Fibroblast of lung (primary cell): ENCODE measurements around the gene VPS72. TPM values are rescaled to one million over a fixed set of nuclear protein-coding genes. Genes with fewer than 3 reads are reported as not detected.

Experiments used
- DNase-seq, 2 donors: peaks; one replicate each; pipeline versions ENCODE4 v3.0.0 to v3.0.0-alpha.2; 2010; ENCODE audit warnings: low read depth in 2 of 2
- H2AFZ ChIP-seq: 2 replicates; pipeline ENCODE4 v1.5.1; 2012; ENCODE audit warnings: low read length, control low read depth, inconsistent platforms
- H3K27ac ChIP-seq: 2 replicates; pipeline ENCODE4 v1.5.1; 2011; ENCODE audit warnings: low read length, control low read depth; ENCODE audit not compliant: insufficient read depth
- H3K27me3 ChIP-seq: 2 replicates; pipeline ENCODE4 v1.5.1; 2011; ENCODE audit warnings: mild to moderate bottlenecking, low read length; ENCODE audit not compliant: control insufficient read depth, insufficient read depth
- H3K36me3 ChIP-seq: 2 replicates; pipeline ENCODE4 v1.5.1; 2011; ENCODE audit warnings: low read length; ENCODE audit not compliant: control insufficient read depth, insufficient read depth
- H3K4me1 ChIP-seq: 2 replicates; pipeline ENCODE4 v1.5.1; 2011; ENCODE audit warnings: low read length; ENCODE audit not compliant: control insufficient read depth, insufficient read depth; ENCODE audit errors: extremely low read depth
- H3K4me2 ChIP-seq: 2 replicates; pipeline ENCODE4 v1.5.1; 2011; ENCODE audit warnings: low read length, control low read depth; ENCODE audit not compliant: insufficient read depth; ENCODE audit errors: extremely low read depth
- H3K4me3 ChIP-seq, 4 experiments: fragments of 200-600 bp in 1 of 4; sonication (generic) in 1 of 4; replicated peaks in 1 of 4; 2 replicates each; pipeline ENCODE4 v1.5.1; 2011 to 2016; ENCODE audit warnings: low read length in 4 of 4, low read depth in 3 of 4, mild to moderate bottlenecking in 3 of 4, control low read depth in 2 of 4, inconsistent platforms in 1 of 4, mixed read lengths in 1 of 4; ENCODE audit not compliant: insufficient read depth in 1 of 4; ENCODE audit errors: control extremely low read depth in 1 of 4
- H3K79me2 ChIP-seq: 2 replicates; pipeline ENCODE4 v1.5.1; 2012; ENCODE audit warnings: mild to moderate bottlenecking, low read length, inconsistent platforms; ENCODE audit not compliant: control insufficient read depth, insufficient read depth
- H3K9ac ChIP-seq: 2 replicates; pipeline ENCODE4 v1.5.1; 2011; ENCODE audit warnings: mild to moderate bottlenecking, low read length, control low read depth; ENCODE audit not compliant: insufficient read depth
- H3K9me3 ChIP-seq: 2 replicates; pipeline ENCODE4 v1.5.1; 2012; ENCODE audit warnings: low read depth, low read length; ENCODE audit not compliant: control insufficient read depth, insufficient read depth
- H4K20me1 ChIP-seq: 2 replicates; pipeline ENCODE4 v1.5.1; 2011; ENCODE audit warnings: low read length; ENCODE audit not compliant: control insufficient read depth, insufficient read depth; ENCODE audit errors: extremely low read depth
- CTCF ChIP-seq, 2 donors: IDR thresholded peaks in 1 of 2; conservative IDR thresholded peaks in 1 of 2; 1 replicate in 1 of 2; 2 replicates in 1 of 2; pipeline ENCODE4 v1.5.1; 2011 to 2012; ENCODE audit warnings: low read length in 2 of 2, control low read depth in 1 of 2, inconsistent platforms in 1 of 2, low read depth in 1 of 2, mild to moderate bottlenecking in 1 of 2
- EZH2 ChIP-seq: IDR thresholded peaks from 2 replicates; pipeline ENCODE4 v1.5.1; 2012; ENCODE audit warnings: low read length, control low read depth, mild to moderate bottlenecking; ENCODE audit errors: missing control alignments
- polyA plus RNA-seq, 2 donors: library from polyadenylated mRNA; depleted of rRNA in 1 of 2; stranded (reverse) in 1 of 2; unstranded in 1 of 2; fragments of >200 nt; gene quantifications; 2 replicates each; pipeline ENCODE4 v1.2.1, GENCODE V29; 2011 to 2012; ENCODE audit warnings: missing spikeins in 1 of 2
- total RNA-seq: library from RNA; depleted of rRNA; stranded (reverse); fragments of >200 nt; gene quantifications from 2 replicates; pipeline ENCODE4 v1.2.1, GENCODE V29; 2014

VPS72 gene
- total and polyA plus RNA-seq, 2 donors (not counting 1 experiment from before 2014, with no cell fraction given): 42.9 to 43.8 TPM

GRCh38 chr1:151134991-151135390 lies 55.0 kb downstream of the VPS72 start:
- no peaks in the 10 kb centered on the region for H3K36me3 ChIP-seq
- TF ChIP-seq EZH2 (no peak), CTCF (conservative IDR thresholded peaks at IDR 0.05 in 1 of 2, IDR thresholded peaks at IDR 0.05 in 1 of 2; ENCODE audit: low read depth in 1 of 2, low read length in 2 of 2) (no peak)
- H3K4me1 ChIP-seq: peaks cover 6% of the 10 kb centered on the region
- no peak overlapping the region for H3K9ac ChIP-seq
- no peaks in the 10 kb centered on the region for H4K20me1 ChIP-seq
- no peak overlapping the region for H2AFZ ChIP-seq
- no peaks in the 10 kb centered on the region for H3K9me3 ChIP-seq
- no peak overlapping the region for H3K4me3 ChIP-seq
- no peak overlapping the region for H3K27ac ChIP-seq
- H3K79me2 ChIP-seq: no peaks in the 10 kb centered on the region
- no peaks in the 10 kb centered on the region for H3K27me3 ChIP-seq
- no peak for DNase-seq
- no peak overlapping the region for H3K4me2 ChIP-seq

GRCh38 chr1:151134396-151134795 lies 55.6 kb downstream of the VPS72 start:
- Histone ChIP-seq H4K20me1 (no peaks in the 10 kb centered on the region), H3K4me1 (peaks cover 6% of the 10 kb centered on the region), H3K27ac (no peak overlapping the region), H3K4me2 (no peak overlapping the region), H3K9ac (no peak overlapping the region), H3K36me3 (no peaks in the 10 kb centered on the region), H3K9me3 (no peaks in the 10 kb centered on the region), H3K79me2 (no peaks in the 10 kb centered on the region), H3K4me3 (no peak overlapping the region), H3K27me3 (no peaks in the 10 kb centered on the region), H2AFZ (no peak overlapping the region)
- TF ChIP-seq CTCF (conservative IDR thresholded peaks at IDR 0.05 in 1 of 2, IDR thresholded peaks at IDR 0.05 in 1 of 2; ENCODE audit: low read depth in 1 of 2, low read length in 2 of 2): no peak
- TF ChIP-seq EZH2: no peak
- DNase-seq: no peak

- H2AFZ ChIP-seq: no peak overlapping the region
- no peaks in the 10 kb centered on the region for H4K20me1 ChIP-seq
- H3K4me1 ChIP-seq: peaks cover 6% of the 10 kb centered on the region
- no peak overlapping the region for H3K4me2 ChIP-seq
- no peak for DNase-seq
- no peak overlapping the region for H3K4me3 ChIP-seq
- H3K79me2 ChIP-seq: no peaks in the 10 kb centered on the region
- no peaks in the 10 kb centered on the region for H3K27me3 ChIP-seq
- no peak overlapping the region for H3K27ac ChIP-seq
- TF ChIP-seq EZH2 (no peak), CTCF (conservative IDR thresholded peaks at IDR 0.05 in 1 of 2, IDR thresholded peaks at IDR 0.05 in 1 of 2; ENCODE audit: low read depth in 1 of 2, low read length in 2 of 2) (no peak)
- H3K9me3 ChIP-seq: no peaks in the 10 kb centered on the region
- no peak overlapping the region for H3K9ac ChIP-seq
- no peaks in the 10 kb centered on the region for H3K36me3 ChIP-seq
Observed at GRCh38 chr1:151133018-151133806, 56.8 kb downstream of the VPS72 start.
